ENCODE data around the gene GTPBP1.

Gene GTPBP1

DNA sequence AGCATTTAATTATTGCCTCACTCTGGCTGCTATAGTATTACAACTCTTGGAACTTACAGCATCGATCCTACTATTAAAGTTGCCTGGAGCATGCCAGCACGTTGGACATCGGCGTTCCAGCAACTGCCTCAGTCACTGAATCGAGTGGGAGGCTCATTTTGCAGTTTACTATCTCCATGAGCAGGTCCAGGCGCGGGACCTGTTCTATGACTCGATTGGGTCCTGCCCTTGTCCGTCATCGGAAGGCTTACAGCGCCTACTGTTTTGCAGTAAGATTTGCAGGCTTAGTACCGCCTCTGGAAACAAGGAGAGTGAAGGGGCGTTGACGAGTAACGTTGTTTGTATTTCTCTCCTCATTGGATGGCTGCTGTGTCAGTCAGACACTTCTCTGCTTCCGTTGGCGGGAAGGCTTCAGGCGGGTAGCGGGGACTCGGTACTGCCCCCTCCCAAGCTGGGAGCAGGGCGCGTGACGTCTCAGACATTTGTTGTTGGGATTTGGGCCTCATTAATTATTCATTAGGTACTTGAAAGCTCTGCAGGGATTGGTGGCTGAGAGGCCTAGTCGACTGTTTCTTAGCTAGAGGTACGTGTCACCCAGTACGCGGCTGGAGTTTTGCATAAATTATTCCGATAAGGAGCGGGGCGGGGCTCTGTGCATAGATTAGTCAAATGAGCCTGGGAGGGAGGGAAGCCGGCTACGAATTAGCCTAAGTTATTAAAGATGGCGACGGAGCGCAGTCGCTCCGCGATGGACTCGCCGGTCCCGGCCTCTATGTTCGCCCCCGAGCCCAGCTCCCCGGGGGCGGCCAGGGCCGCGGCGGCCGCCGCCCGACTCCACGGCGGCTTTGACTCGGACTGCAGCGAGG, at the start of gene GTPBP1:
Gene GTPBP1, plus strand, starts transcription at position 710 of the 866 bp plus-strand sequence. Its CDS starts 12 bp downstream, at position 722.
- TF ChIP-seq, protein P1, sequence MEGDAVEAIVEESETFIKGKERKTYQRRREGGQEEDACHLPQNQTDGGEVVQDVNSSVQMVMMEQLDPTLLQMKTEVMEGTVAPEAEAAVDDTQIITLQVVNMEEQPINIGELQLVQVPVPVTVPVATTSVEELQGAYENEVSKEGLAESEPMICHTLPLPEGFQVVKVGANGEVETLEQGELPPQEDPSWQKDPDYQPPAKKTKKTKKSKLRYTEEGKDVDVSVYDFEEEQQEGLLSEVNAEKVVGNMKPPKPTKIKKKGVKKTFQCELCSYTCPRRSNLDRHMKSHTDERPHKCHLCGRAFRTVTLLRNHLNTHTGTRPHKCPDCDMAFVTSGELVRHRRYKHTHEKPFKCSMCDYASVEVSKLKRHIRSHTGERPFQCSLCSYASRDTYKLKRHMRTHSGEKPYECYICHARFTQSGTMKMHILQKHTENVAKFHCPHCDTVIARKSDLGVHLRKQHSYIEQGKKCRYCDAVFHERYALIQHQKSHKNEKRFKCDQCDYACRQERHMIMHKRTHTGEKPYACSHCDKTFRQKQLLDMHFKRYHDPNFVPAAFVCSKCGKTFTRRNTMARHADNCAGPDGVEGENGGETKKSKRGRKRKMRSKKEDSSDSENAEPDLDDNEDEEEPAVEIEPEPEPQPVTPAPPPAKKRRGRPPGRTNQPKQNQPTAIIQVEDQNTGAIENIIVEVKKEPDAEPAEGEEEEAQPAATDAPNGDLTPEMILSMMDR (IDR thresholded peaks at IDR 0.05; ENCODE audit: low read depth, low read length, missing control alignments), result no peak
- peak within 1 kb of the TSS; percentile 81 for H3K4me3 ChIP-seq (ENCODE audit: low read depth, low read length)

DNA sequence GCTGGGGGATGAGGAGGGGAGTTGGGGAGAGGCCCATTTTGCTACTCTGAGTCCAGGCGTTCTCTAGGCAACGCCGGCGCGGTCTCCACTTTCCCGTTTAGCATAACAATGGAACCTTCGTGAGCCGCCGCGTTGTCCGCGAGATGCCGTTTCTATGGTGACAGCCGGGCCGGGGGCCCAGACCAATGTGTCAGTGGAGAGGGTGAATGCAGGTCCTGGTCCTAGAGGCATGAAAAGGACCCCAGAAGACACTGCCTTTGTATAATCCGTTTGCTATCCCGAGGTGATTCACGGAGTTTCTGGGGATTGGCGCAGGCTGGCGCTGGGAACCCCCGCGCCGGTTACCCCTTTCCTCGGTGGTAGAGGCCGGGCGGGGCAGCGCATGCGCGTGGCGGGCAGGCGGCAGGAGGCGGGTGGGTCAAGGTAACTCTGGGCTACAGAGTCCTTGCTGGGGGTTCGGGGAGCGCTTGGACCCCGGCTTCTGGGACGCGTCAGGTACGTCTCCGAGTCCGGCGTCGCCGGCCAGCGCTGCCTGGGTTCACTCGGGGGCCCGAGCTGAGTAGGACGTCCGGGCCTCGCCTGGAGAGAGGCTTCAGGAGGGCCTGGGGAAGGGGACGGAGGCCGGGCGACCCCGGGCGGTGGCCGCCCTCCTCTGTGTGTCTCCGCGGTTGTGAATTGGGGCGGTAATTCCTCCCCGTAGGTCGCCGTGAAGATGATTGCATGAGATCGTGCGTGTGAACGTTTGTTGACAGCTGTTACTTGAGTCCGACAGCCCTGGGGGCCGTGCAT, 49.3 kb upstream of the GTPBP1 start, which contains the start of the genes CBY1 and FAM227A:
Gene CBY1, plus strand, starts transcription at position 383 of the 789 bp plus-strand sequence. CDS start 11,417 bp downstream, outside the sequence.
Gene FAM227A, minus strand, starts transcription at position 137 of the 789 bp plus-strand sequence. CDS start 6,224 bp downstream, outside the sequence.
- H3K4me3 ChIP-seq (ENCODE audit: low read depth, low read length), result peak within 1 kb of the TSS; percentile 80
- DNase-seq (ENCODE audit: low read depth), result peak; percentile 54
- TF ChIP-seq, protein P1 (IDR thresholded peaks at IDR 0.05; ENCODE audit: low read depth, low read length, missing control alignments), result no peak

More for the DNA sequence above, at the start of gene GTPBP1:
- peak; percentile 100 for DNase-seq (ENCODE audit: low read depth)

DNA sequence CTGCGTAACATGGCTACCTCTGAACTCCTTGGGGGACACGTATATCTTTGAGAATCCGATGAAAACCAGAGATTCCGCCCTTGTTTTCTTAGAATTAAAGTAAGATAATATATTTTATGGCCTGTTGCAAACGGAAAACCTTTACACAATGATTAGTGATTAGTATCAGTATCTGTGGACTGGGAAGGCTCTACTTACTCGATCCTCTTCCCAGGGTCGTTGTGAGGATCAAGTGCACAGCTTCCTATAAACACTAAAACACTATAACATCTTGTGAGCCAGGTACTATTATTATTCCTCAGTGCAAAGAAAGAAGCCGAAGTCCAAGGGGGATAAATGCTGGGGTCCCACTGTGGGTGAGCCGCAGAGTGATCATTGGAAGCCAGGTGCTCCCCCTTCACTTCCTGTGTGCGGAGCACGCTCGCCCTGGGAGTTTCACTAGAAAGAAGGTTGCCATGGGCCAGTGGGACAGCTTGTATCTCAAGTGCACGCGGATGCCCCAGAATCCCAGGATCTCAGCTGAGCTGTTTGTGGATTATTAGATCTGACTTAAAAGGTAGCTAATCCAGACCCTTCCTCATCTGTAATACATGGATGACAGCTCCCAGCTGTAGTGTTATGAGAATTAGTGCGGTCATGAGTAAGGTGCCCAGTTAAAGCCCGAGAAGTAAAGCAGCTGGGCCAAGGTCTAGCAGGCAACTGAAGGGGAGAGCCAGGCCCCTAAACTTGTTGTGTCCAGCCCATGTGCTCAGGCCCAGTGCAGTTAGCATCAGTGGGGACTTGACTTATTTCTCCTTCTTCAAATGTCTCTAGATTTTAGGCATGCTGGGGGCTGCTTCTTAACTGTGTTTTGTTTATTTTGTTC, 48.5 kb upstream of the GTPBP1 start:
- TF ChIP-seq, protein P1 (IDR thresholded peaks at IDR 0.05; ENCODE audit: low read depth, low read length, missing control alignments), result no peak
- H3K4me3 ChIP-seq (ENCODE audit: low read depth, low read length), result peak overlapping the region; percentile 80
- DNase-seq (ENCODE audit: low read depth), result no peak

DNA sequence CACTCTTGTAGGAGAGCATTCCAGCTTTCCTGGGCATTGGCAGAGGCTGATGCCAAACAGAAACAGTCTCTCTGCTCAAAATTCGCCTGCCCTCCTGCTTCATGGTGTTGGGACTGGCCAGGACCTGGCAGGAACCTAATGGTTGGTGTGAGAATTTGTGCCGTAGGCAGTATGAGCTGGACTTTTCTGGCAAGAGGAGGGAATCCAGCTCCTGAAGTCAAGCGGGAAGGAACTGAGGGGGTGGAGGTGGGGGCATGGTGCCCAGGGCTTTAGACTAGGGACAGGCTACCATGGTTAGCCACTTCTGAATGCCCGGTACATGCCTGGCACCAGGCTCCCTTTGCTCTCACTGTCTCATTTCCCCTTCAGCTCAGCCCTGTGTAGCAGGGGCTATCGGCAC, 30.9 kb upstream of the GTPBP1 start:
- TF ChIP-seq, protein P1 (IDR thresholded peaks at IDR 0.05; ENCODE audit: low read depth, low read length, missing control alignments), result no peak
- DNase-seq (ENCODE audit: low read depth), result no peak
- H3K4me3 ChIP-seq (ENCODE audit: low read depth, low read length), result no peak overlapping the region

DNA sequence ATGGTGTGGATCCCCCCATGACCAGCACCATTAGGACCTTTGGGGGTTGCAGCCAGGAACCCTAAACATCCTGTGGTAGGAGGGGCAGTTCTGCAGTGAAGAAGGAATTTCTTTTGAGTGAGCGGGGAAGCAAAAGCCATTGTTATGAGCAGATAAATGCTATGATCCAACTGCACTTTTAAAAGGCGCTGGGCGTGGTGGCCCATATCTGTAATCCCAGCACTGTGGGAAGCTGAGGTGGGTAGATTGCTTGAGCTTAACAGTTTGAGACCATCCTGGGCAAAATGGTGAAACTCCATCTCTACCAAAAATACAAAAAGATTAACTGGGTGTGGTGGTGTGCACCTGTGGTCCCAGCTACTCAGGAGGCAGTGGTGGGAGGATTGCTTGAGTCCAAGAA, 29.9 kb upstream of the GTPBP1 start:
- H3K4me3 ChIP-seq (ENCODE audit: low read depth, low read length), result no peak overlapping the region
- DNase-seq (ENCODE audit: low read depth), result no peak
- TF ChIP-seq, protein P1 (IDR thresholded peaks at IDR 0.05; ENCODE audit: low read depth, low read length, missing control alignments), result no peak

Data from GM12864 (cell line).